DOHH2 (cell line): ENCODE data around the gene SMAGP.

Experiments used
- H3F3A ChIP-seq: fragments of 200-600 bp; sonication (generic), shearing (Covaris generic); 2 replicates; pipeline ENCODE4 v1.6.0; 2016; ENCODE audit warnings: antibody characterized with exemption, mild to moderate bottlenecking; ENCODE audit not compliant: control insufficient read depth, insufficient read depth
- H3K27ac ChIP-seq: fragments of 200-600 bp; sonication (generic); 2 replicates; pipeline ENCODE4 v1.5.1; 2014; ENCODE audit warnings: low read depth, mild to moderate bottlenecking, low read length, moderate library complexity
- H3K27me3 ChIP-seq: fragments of 200-600 bp; sonication (generic); 2 replicates; pipeline ENCODE4 v1.6.1; 2014; ENCODE audit warnings: mild to moderate bottlenecking, low read length, mixed read lengths; ENCODE audit not compliant: control insufficient read depth
- H3K36me3 ChIP-seq: fragments of 200-600 bp; sonication (generic); 2 replicates; pipeline ENCODE4 v1.6.1; 2014; ENCODE audit warnings: mild to moderate bottlenecking, low read length, moderate library complexity, mixed read lengths; ENCODE audit not compliant: control insufficient read depth
- H3K4me1 ChIP-seq: fragments of 200-600 bp; sonication (generic); 2 replicates; pipeline ENCODE4 v1.6.1; 2014; ENCODE audit warnings: mild to moderate bottlenecking, low read length, mixed read lengths; ENCODE audit not compliant: control insufficient read depth
- H3K4me2 ChIP-seq: fragments of 200-600 bp; sonication (generic); 2 replicates; pipeline ENCODE4 v1.6.0; 2014; ENCODE audit warnings: mild to moderate bottlenecking, low read length, moderate library complexity
- H3K4me3 ChIP-seq: fragments of 200-600 bp; sonication (generic); 2 replicates; pipeline ENCODE4 v1.5.1; 2014; ENCODE audit warnings: mild to moderate bottlenecking, low read length, mixed read lengths
- H3K79me2 ChIP-seq: fragments of 200-600 bp; sonication (generic); 2 replicates; pipeline ENCODE4 v1.6.1; 2014; ENCODE audit warnings: mild to moderate bottlenecking, low read length, mixed read lengths; ENCODE audit not compliant: control insufficient read depth
- H3K9me2 ChIP-seq: fragments of 200-600 bp; sonication (generic); replicated peaks from 2 replicates; pipeline ENCODE4 v1.6.1; 2014; ENCODE audit warnings: mild to moderate bottlenecking, low read length, mixed read lengths; ENCODE audit not compliant: control insufficient read depth
- H3K9me3 ChIP-seq: fragments of 200-600 bp; sonication (generic); 2 replicates; pipeline ENCODE4 v1.6.1; 2014; ENCODE audit warnings: antibody characterized with exemption, low read length, mixed read lengths; ENCODE audit not compliant: control insufficient read depth, insufficient read depth
- H4K20me1 ChIP-seq: fragments of 200-600 bp; sonication (generic); 2 replicates; pipeline ENCODE4 v1.6.0; 2014; ENCODE audit warnings: low read depth, mild to moderate bottlenecking, antibody characterized with exemption, low read length, moderate library complexity; ENCODE audit not compliant: control insufficient read depth, insufficient read depth
- CTCF ChIP-seq: fragments of 200-600 bp; sonication (generic); IDR thresholded peaks from one replicate; pipeline ENCODE4 v1.5.1; 2014; ENCODE audit warnings: antibody characterized with exemption, mild to moderate bottlenecking, low read depth, low read length; ENCODE audit not compliant: poor library complexity, severe bottlenecking
- EZH2phosphoT487 ChIP-seq: fragments of 200-600 bp; sonication (generic); IDR thresholded peaks from 2 replicates; pipeline ENCODE4 v1.6.1; 2017; ENCODE audit warnings: borderline replicate concordance, mild to moderate bottlenecking, antibody characterized with exemption, low read length, moderate library complexity, mixed read lengths

The SMAGP gene

GRCh38 chr12:51199366-51199945 is 70.8 kb downstream of the SMAGP start:
- Histone ChIP-seq H3K27ac (no peak overlapping the region), H3K79me2 (no peaks in the 10 kb centered on the region), H3K27me3 (no peaks in the 10 kb centered on the region), H3K9me3 (no peaks in the 10 kb centered on the region), H4K20me1 (no peaks in the 10 kb centered on the region), H3K4me2 (no peak overlapping the region), H3K4me3 (no peak overlapping the region), H3K4me1 (no peaks in the 10 kb centered on the region), H3K9me2 (no peaks in the 10 kb centered on the region), H3K36me3 (no peaks in the 10 kb centered on the region), H3F3A (no peaks in the 10 kb centered on the region)
- no peak for TF ChIP-seq EZH2phosphoT487
- no peak for TF ChIP-seq CTCF

GRCh38 chr12:51198568-51199365 is 71.4 kb downstream of the SMAGP start:
- Histone ChIP-seq H3K4me2 (no peak overlapping the region), H3K9me2 (no peaks in the 10 kb centered on the region), H3K27ac (no peak overlapping the region), H3K36me3 (no peaks in the 10 kb centered on the region), H3F3A (no peaks in the 10 kb centered on the region), H4K20me1 (no peaks in the 10 kb centered on the region), H3K4me1 (no peaks in the 10 kb centered on the region), H3K27me3 (no peaks in the 10 kb centered on the region), H3K79me2 (no peaks in the 10 kb centered on the region), H3K4me3 (no peak overlapping the region), H3K9me3 (no peaks in the 10 kb centered on the region)
- TF ChIP-seq EZH2phosphoT487 (no peak), CTCF (no peak)

GRCh38 chr12:51197736-51198567 is 72.3 kb downstream of the SMAGP start:
- H3K9me3 ChIP-seq, result no peaks in the 10 kb centered on the region
- no peaks in the 10 kb centered on the region for H3F3A ChIP-seq
- H4K20me1 ChIP-seq, result no peaks in the 10 kb centered on the region
- H3K4me1 ChIP-seq, result no peaks in the 10 kb centered on the region
- H3K27ac ChIP-seq, result no peak overlapping the region
- no peaks in the 10 kb centered on the region for H3K79me2 ChIP-seq
- H3K4me3 ChIP-seq, result no peak overlapping the region
- H3K27me3 ChIP-seq, result no peaks in the 10 kb centered on the region
- TF ChIP-seq EZH2phosphoT487, result no peak
- TF ChIP-seq CTCF, result no peak
- H3K9me2 ChIP-seq, result no peaks in the 10 kb centered on the region
- no peaks in the 10 kb centered on the region for H3K36me3 ChIP-seq
- no peak overlapping the region for H3K4me2 ChIP-seq
